ENCODE measurements around the gene ZDHHC1. TPM values are rescaled to one million over a fixed set of nuclear protein-coding genes. Genes with fewer than 3 reads are reported as not detected.

Gene ZDHHC1
- polyA plus RNA-seq, 3 donors: 3.3 to 14.2 (median 6.0) TPM

DNA sequence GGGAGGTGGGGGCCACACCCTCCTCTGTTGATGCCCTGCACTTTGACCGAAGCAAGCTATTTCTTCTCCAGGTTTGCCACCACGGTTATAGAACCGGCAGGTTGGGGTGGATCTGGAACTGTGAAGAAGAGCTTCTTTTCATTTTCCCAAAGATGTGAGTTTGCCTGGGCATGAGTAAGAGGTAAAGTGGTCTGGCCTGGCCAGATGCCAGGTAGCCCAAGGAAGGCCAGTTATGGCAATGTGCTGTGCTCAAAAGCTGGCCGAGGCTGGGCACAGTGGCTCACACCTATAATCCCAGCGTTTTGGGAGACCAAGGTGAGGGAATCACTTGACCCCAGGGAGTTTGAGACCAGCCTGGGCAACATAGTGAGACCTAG lies 46.0 kb upstream of the ZDHHC1 start:
- no peaks in the 10 kb centered on the region for H3K27me3 ChIP-seq (ENCODE audit: control insufficient read depth in 2 of 2, insufficient read depth in 2 of 2, low read length in 2 of 2)

DNA sequence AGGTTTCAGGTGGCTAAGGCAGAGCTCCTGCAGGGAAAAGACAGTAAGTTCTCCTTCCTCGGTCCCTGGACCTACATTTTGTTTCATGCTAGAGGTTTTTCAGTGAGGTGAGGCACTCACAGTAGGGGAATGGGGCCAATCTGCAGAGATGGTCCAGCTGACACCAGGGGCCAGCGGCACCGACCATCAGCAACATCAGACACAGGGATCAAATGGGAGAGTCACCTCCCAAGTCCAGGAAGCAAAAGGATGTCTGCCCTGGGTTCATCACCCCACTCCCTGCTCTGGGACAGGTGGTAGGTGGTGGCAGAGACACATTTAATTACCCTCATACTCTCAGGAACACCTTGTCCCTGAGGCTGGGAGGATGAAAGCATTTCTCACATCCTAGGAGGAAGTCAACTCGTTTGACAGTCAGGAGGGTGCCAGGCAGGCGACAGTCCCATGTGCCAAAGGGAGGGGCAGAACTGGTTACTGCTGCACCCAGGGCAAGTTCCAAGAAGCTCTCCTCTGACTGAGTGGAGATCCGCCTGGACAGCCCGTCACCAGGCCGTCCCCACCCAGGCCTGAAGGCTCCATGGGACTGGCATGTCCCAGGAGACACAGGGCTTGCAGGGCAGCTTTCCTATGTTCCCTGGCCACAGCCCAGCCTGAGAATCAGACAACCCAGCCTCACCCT lies 45.5 kb upstream of the ZDHHC1 start:
- Histone ChIP-seq H3K4me3 (replicated peaks in 1 of 3; ENCODE audit: low read depth in 2 of 3, low read length in 3 of 3) (no peak overlapping the region), H3K9ac (ENCODE audit: insufficient read depth, low read length, poor library complexity, severe bottlenecking) (peak overlapping the region; percentile 8), H3K4me1 (ENCODE audit: control insufficient read depth in 1 of 2, insufficient read depth in 2 of 2, low read length in 2 of 2) (peaks cover 15 to 35% of the 10 kb centered on the region in 2 donors), H3K36me3 (replicated peaks in 1 of 2; ENCODE audit: control insufficient read depth in 1 of 2, insufficient read depth in 2 of 2, low read length in 2 of 2) (peaks cover 55 to 98% of the 10 kb centered on the region in 2 donors), H3K79me2 (ENCODE audit: insufficient read depth, low read length) (peaks cover 100% of the 10 kb centered on the region), H4K20me1 (ENCODE audit: insufficient read depth, low read length) (peaks cover 100% of the 10 kb centered on the region), H3K9me3 (replicated peaks in 1 of 2; ENCODE audit: control insufficient read depth in 1 of 2, insufficient read depth in 1 of 2, low read length in 2 of 2) (no peaks in the 10 kb centered on the region), H3K27me3 (ENCODE audit: control insufficient read depth in 2 of 2, insufficient read depth in 2 of 2, low read length in 2 of 2) (no peaks in the 10 kb centered on the region), H3K27ac (ENCODE audit: low read depth in 1 of 2, low read length in 2 of 2) (peak overlapping the region in 1 of 2 donors; percentile 36), H3K4me2 (replicated peaks; ENCODE audit: extremely low read depth, low read length, poor library complexity, severe bottlenecking) (no peak overlapping the region), H2AFZ (ENCODE audit: insufficient read depth, low read depth, low read length, poor library complexity, severe bottlenecking) (no peak overlapping the region)
- TF ChIP-seq, protein P1, sequence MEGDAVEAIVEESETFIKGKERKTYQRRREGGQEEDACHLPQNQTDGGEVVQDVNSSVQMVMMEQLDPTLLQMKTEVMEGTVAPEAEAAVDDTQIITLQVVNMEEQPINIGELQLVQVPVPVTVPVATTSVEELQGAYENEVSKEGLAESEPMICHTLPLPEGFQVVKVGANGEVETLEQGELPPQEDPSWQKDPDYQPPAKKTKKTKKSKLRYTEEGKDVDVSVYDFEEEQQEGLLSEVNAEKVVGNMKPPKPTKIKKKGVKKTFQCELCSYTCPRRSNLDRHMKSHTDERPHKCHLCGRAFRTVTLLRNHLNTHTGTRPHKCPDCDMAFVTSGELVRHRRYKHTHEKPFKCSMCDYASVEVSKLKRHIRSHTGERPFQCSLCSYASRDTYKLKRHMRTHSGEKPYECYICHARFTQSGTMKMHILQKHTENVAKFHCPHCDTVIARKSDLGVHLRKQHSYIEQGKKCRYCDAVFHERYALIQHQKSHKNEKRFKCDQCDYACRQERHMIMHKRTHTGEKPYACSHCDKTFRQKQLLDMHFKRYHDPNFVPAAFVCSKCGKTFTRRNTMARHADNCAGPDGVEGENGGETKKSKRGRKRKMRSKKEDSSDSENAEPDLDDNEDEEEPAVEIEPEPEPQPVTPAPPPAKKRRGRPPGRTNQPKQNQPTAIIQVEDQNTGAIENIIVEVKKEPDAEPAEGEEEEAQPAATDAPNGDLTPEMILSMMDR (IDR thresholded peaks at IDR 0.05): no peak
- WGBS (ENCODE audit: insufficient coverage): 73% methylated on average over 8 of the region's 8 CpGs
- Mint-ChIP-seq H3K36me3 (peaks cover 33 to 79% of the 10 kb centered on the region in 2 donors), H3K27me3 (ENCODE audit: low read depth in 3 of 3) (no peaks in the 10 kb centered on the region), H3K4me3 (no peak overlapping the region), H3K4me1 (peaks cover 49% of the 10 kb centered on the region), H3K27ac (peak overlapping the region in 1 of 7 donors; percentile 65), H3K9me3 (no peaks in the 10 kb centered on the region)
- DNase-seq: no peak
- intact Hi-C loops (cut with micrococcal nuclease): no loop called here

More for the DNA sequence above, 46.0 kb upstream of the ZDHHC1 start:
- no peak overlapping the region for H3K4me3 Mint-ChIP-seq
- Histone ChIP-seq H3K4me3 (replicated peaks in 1 of 3; ENCODE audit: low read depth in 2 of 3, low read length in 3 of 3) (no peak overlapping the region), H3K9me3 (replicated peaks in 1 of 2; ENCODE audit: control insufficient read depth in 1 of 2, insufficient read depth in 1 of 2, low read length in 2 of 2) (no peaks in the 10 kb centered on the region), H2AFZ (ENCODE audit: insufficient read depth, low read depth, low read length, poor library complexity, severe bottlenecking) (no peak overlapping the region), H3K4me1 (ENCODE audit: control insufficient read depth in 1 of 2, insufficient read depth in 2 of 2, low read length in 2 of 2) (peaks cover 15 to 38% of the 10 kb centered on the region in 2 donors), H3K9ac (ENCODE audit: insufficient read depth, low read length, poor library complexity, severe bottlenecking) (peak overlapping the region; percentile 8), H3K4me2 (replicated peaks; ENCODE audit: extremely low read depth, low read length, poor library complexity, severe bottlenecking) (no peak overlapping the region), H4K20me1 (ENCODE audit: insufficient read depth, low read length) (peaks cover 100% of the 10 kb centered on the region), H3K36me3 (replicated peaks in 1 of 2; ENCODE audit: control insufficient read depth in 1 of 2, insufficient read depth in 2 of 2, low read length in 2 of 2) (peaks cover 54 to 94% of the 10 kb centered on the region in 2 donors), H3K79me2 (ENCODE audit: insufficient read depth, low read length) (peaks cover 100% of the 10 kb centered on the region), H3K27ac (ENCODE audit: low read depth in 1 of 2, low read length in 2 of 2) (peak overlapping the region in 1 of 2 donors; percentile 36)
- no peaks in the 10 kb centered on the region for H3K27me3 Mint-ChIP-seq (ENCODE audit: low read depth in 3 of 3)
- WGBS (ENCODE audit: insufficient coverage): 94% methylated on average over 2 of the region's 5 CpGs
- DNase-seq: no peak
- TF ChIP-seq, protein P1 (IDR thresholded peaks at IDR 0.05): no peak
- peaks cover 28 to 77% of the 10 kb centered on the region in 2 donors for H3K36me3 Mint-ChIP-seq
- H3K9me3 Mint-ChIP-seq: no peaks in the 10 kb centered on the region
- intact Hi-C loops (cut with micrococcal nuclease): no loop called here
- peaks cover 51% of the 10 kb centered on the region for H3K4me1 Mint-ChIP-seq
- H3K27ac Mint-ChIP-seq: peak overlapping the region in 2 of 7 donors; percentile 18 to 25
